Activated CD8-positive, alpha-beta T cell treated with anti-CD3 and anti-CD28 coated beads for 36 hours (primary cell): ENCODE data around the gene COQ9. TPM values are rescaled to one million over a fixed set of nuclear protein-coding genes. Genes with fewer than 3 reads are reported as not detected.
"Not testable (repeated sequence)": the region's sequence is repeated elsewhere in the genome, so short reads cannot be mapped to it uniquely, and the experiment has no call there.

ENCODE experiments used
- ATAC-seq: fragments of 200-7000 bp; cut with Tn5 transposase; one replicate; pipeline ENCODE4 v1.10.0; 2021; ENCODE audit warnings: mild to moderate bottlenecking, moderate library complexity
- CTCF ChIA-PET: fragments of 350-600 bp; sonication (Branson Sonifier 250); formaldehyde crosslinking; loops from one replicate; lab custom pipeline; 2021; ENCODE audit warnings: antibody characterized with exemption; lab: Charles Lee
- POLR2A ChIA-PET: fragments of 350-600 bp; sonication (Branson Sonifier 250); formaldehyde crosslinking; loops from one replicate; lab custom pipeline; 2021; ENCODE audit warnings: antibody characterized with exemption; lab: Charles Lee
- DNase-seq: peaks from one replicate; pipeline ENCODE4 v3.0.0-alpha.2; 2020
- H3K27ac Mint-ChIP-seq: one replicate; pipeline ENCODE4 v1.8.0; 2021; ENCODE audit warnings: mild to moderate bottlenecking, mixed read lengths
- H3K27me3 Mint-ChIP-seq: one replicate; pipeline ENCODE4 v1.8.0; 2021; ENCODE audit warnings: mixed read lengths
- H3K36me3 Mint-ChIP-seq: one replicate; pipeline ENCODE4 v1.8.0; 2021; ENCODE audit warnings: low read depth, mixed read lengths
- H3K4me1 Mint-ChIP-seq: one replicate; pipeline ENCODE4 v1.8.0; 2021; ENCODE audit warnings: low read depth, mixed read lengths
- H3K4me3 Mint-ChIP-seq: one replicate; pipeline ENCODE4 v1.8.0; 2021; ENCODE audit warnings: mild to moderate bottlenecking, moderate library complexity, mixed read lengths
- H3K9me3 Mint-ChIP-seq: one replicate; pipeline ENCODE4 v1.8.0; 2021; ENCODE audit warnings: mixed read lengths
- CTCF ChIP-seq: fragments of 200-600 bp; IDR thresholded peaks from one replicate; pipeline ENCODE4 v1.8.0; 2022; ENCODE audit warnings: antibody characterized with exemption, mild to moderate bottlenecking
- intact Hi-C: fragments of 100-400 bp; cut with micrococcal nuclease; formaldehyde crosslinking; loops from one replicate; pipeline ENCODE4 v1.10.0; 2022
- total RNA-seq, 2 experiments: library from RNA; stranded (reverse); gene quantifications; one replicate each; pipeline ENCODE4 v1.2.3, GENCODE V29; 2021

COQ9 gene
- 10 to 100 TPM; 39.3 to 39.6 TPM for total RNA-seq

DNA sequence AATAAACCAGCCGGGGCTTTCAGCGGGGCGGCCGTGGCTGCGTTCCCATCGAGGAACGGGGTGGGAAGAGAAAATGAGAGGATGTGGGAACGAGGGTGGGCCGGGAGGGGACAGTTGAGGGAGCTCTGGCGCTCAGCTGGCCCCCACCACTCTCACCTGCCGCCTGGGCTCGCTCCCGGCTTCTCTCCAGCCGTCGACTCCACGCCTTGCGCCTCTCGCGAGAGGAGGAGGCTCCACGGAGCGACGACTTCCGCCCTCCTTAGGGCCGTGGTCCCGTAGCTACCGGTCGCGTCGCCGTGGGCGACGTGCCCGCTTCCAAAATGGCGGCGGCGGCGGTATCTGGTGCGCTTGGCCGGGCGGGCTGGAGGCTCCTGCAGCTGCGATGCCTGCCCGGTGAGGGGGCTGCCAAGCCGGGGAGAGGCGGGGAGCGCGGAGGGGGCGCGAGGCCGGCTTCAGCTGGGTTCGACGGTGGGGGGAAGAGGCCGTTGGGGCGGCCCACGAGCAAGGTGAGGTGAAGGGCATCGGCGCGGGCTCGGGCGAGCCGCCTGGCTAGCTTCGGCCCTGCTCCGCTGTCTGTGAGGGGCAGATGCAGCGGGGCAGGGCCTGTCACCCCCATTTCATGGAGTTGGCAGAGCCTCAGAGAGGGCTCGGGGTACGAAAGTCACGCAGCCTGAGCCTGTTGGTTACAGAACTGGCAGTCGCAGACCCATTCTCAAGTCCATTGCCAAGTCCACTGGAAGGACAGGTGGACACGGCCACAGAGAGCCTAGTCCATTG is at the start of gene COQ9, which contains the start of gene CIAPIN1:
Gene COQ9, plus strand, starts transcription at position 294 of the 777 bp plus-strand sequence. Its CDS starts 27 bp downstream, at position 321.
Gene CIAPIN1, minus strand, starts transcription at position 200 of the 777 bp plus-strand sequence. CDS start 6,457 bp downstream, outside the sequence.
- no peaks in the 10 kb centered on the region for H3K9me3 Mint-ChIP-seq
- intact Hi-C loops = no loop called here
- ATAC-seq = peak; percentile 99

DNA sequence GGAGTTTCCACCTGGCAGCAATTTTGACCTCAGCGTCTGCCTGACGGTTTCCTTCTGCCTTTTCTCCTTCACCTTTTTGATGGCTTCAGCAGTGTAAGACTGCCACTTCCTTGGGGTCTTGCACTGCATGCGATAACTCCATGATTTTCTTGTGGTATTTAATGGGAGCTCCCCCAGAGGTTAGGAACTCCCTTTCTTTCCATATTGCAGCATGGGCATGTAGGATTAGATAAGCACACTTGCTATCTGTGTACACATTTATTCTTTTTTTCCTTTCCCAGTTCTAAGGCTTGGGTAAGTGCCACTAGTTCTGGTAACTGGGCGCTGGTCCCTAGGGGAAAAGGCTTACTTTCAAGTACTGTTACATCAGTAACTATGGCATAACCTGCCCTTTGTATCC is 49.8 kb upstream of the COQ9 start:
- H3K4me3 Mint-ChIP-seq, H3K36me3 Mint-ChIP-seq, H3K9me3 Mint-ChIP-seq, H3K27ac Mint-ChIP-seq, ATAC-seq, intact Hi-C loops, DNase-seq, H3K27me3 Mint-ChIP-seq, H3K4me1 Mint-ChIP-seq: not testable (repeated sequence)
- CTCF ChIA-PET = interaction anchor here (2.2 kb wide), 1 partner anchor 20 kb away, joined by 4 read pairs; no protein-coding TSS in a partner anchor
- POLR2A ChIA-PET = interaction anchor here (1.4 kb wide), 1 partner anchor 19 kb away, joined by 4 read pairs; no protein-coding TSS in a partner anchor

More for the DNA sequence above, at the start of gene COQ9, which contains the start of gene CIAPIN1:
- peak within 1 kb of the TSS; percentile 91 for H3K27ac Mint-ChIP-seq
- POLR2A ChIA-PET = interaction anchor here (1.1 to 3.2 kb wide), 18 partner anchors 9 to 167 kb away, joined by 3 to 20 read pairs (median 6); partner anchors contain the start of genes DOK4 and POLR2C
- no peaks in the 10 kb centered on the region for H3K27me3 Mint-ChIP-seq
- peaks cover 28% of the 10 kb centered on the region for H3K36me3 Mint-ChIP-seq
- H3K4me3 Mint-ChIP-seq = peak within 1 kb of the TSS; percentile 94
- peaks cover 47% of the 10 kb centered on the region for H3K4me1 Mint-ChIP-seq
- TF ChIP-seq CTCF = no peak
- CTCF ChIA-PET = interaction anchor here (0.8 to 4.9 kb wide), 11 partner anchors 9 to 201 kb away, joined by 3 to 40 read pairs (median 7); partner anchors contain the start of gene POLR2C
- DNase-seq = peak; percentile 95

DNA sequence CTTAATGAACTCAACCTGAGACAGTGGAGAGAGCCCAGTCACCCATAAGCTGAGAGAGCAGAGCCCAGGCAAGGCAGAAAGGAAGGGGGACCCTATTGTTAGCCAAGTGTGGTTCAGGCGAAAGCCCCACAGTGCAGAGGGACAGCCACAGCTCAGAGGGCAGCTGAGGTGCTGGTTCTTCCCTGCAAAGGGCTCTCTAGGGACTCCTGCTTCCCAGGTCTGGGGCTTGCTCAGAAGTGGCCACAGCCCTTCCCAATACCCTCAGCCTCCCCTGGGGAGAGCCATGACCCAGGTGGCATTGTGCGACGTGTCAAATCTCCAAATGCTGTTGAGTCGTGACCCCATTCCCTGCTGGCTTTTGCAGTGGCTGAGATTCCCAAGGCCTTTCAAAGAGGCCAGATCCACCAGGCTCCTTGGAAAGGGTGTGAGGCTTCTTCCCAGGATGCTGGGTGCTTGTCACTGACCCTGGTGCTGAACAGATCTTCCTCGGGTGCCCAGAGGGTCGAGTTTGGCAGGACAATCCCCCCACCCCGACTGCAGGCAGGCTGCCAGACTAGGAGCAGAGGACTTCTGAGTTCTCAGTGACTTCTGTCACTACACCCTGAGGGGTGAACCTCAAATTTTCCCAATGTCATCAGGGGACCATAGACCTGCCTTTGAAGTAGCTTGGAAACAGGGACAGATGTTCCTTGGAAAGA is 45.2 kb upstream of the COQ9 start:
- TF ChIP-seq CTCF = no peak
- no peaks in the 10 kb centered on the region for H3K36me3 Mint-ChIP-seq
- no peak overlapping the region for H3K27ac Mint-ChIP-seq
- DNase-seq (no peak), ATAC-seq (no peak)
- no peaks in the 10 kb centered on the region for H3K9me3 Mint-ChIP-seq
- no peak overlapping the region for H3K4me3 Mint-ChIP-seq
- H3K4me1 Mint-ChIP-seq = peaks cover 9% of the 10 kb centered on the region
- CTCF ChIA-PET = interaction anchor here (1.5 to 2.6 kb wide), 2 partner anchors 16 to 23 kb away, joined by 4 to 17 read pairs; no protein-coding TSS in a partner anchor
- peaks cover 2% of the 10 kb centered on the region for H3K27me3 Mint-ChIP-seq
- intact Hi-C loops = no loop called here
- POLR2A ChIA-PET = no interaction called here

DNA sequence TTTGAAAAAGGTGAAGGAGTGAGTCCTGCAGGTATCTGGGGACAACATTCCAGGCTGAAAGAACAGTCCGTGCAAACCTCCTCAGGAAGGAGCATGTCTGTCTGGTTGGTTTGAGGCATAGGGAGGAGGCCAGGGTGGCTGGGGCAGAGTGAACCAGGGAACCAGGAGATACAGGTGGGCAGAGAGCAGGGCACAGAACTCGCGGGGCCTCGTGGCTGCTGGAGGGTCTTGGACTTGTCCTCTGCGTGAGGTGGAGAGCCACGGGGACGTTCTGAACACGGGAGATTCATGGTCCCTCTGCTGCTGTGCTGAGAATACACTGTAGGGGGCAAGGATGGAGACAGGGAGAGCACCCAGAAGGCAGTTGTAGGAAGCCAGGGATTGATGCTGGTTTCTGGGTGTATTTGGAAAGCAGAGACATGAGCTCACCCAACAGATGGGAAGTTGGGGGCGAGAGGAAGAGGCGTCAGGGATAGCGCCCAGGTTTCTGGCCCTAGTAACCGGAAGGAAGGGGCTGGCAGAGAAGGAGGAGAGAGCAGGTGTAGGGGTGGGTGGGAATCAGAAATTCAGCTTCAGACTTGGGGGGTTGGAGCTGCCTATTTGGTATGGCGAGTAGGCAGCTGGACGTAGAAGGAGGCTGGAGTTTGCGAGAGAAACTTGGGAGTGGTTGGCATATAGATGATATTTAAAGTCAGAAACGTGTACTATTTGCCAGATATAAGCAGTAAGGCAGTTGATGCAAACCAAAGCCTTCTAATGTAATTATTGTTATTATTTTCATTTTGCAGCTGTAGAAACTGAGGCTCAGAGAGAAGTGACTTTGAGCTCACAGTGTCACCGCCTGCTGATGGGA is 43.1 kb upstream of the COQ9 start, which contains the start of gene CCL17:
Gene CCL17, plus strand, starts transcription at position 803 of the 853 bp plus-strand sequence. CDS start 9,166 bp downstream, outside the sequence.
- intact Hi-C loops = no loop called here
- POLR2A ChIA-PET = interaction anchor here (0.9 to 1.2 kb wide), 2 partner anchors 14 to 38 kb away, joined by 3 read pairs; no protein-coding TSS in a partner anchor
- peak; percentile 30 for ATAC-seq
- CTCF ChIA-PET = interaction anchor here (0.9 to 2.2 kb wide), 3 partner anchors 9 to 104 kb away, joined by 3 to 20 read pairs (median 8); no protein-coding TSS in a partner anchor
- Mint-ChIP-seq H3K27ac (no peak within 1 kb of the TSS), H3K4me1 (peaks cover 9% of the 10 kb centered on the region), H3K36me3 (no peaks in the 10 kb centered on the region), H3K27me3 (peaks cover 2% of the 10 kb centered on the region), H3K4me3 (no peak within 1 kb of the TSS), H3K9me3 (no peaks in the 10 kb centered on the region)
- TF ChIP-seq CTCF = no peak
- DNase-seq = peak; percentile 25
